Measurements from ENCODE around the gene TRIM33. TPM values are rescaled to one million over a fixed set of nuclear protein-coding genes. Genes with fewer than 3 reads are reported as not detected.

The TRIM33 gene
- total RNA-seq, 1 experiment from 2014 or later: 28.7 TPM

- H3K9me3 Mint-ChIP-seq (ENCODE audit: unreplicated experiment): no peaks in the 10 kb centered on the region
- no peaks in the 10 kb centered on the region for H3K36me3 Mint-ChIP-seq (ENCODE audit: insufficient read depth, unreplicated experiment)
- H3K4me3 Mint-ChIP-seq (ENCODE audit: unreplicated experiment): no peak overlapping the region
- no peak for DNase-seq
- intact Hi-C loops (cut with micrococcal nuclease; ENCODE audit: unreplicated experiment): no loop called here
- no peaks in the 10 kb centered on the region for H3K4me1 Mint-ChIP-seq (ENCODE audit: low read depth, unreplicated experiment)
- POLR2A ChIA-PET: no interaction called here
- TF ChIP-seq CTCF (IDR thresholded peaks at IDR 0.05; ENCODE audit: insufficient read depth in 1 of 2, low read depth in 1 of 2, low read length in 1 of 2, severe bottlenecking in 1 of 2, unreplicated experiment in 1 of 2): no peak
- H3K27me3 ChIP-seq (replicated peaks; ENCODE audit: control insufficient read depth, insufficient read depth, low read length): no peaks in the 10 kb centered on the region
- H3K27ac Mint-ChIP-seq (ENCODE audit: unreplicated experiment): no peak overlapping the region
- BruUV-seq (replicated peaks): no TSS peak
- H3K36me3 ChIP-seq (ENCODE audit: control insufficient read depth, insufficient read depth, low read length): no peaks in the 10 kb centered on the region
- H3K9me3 ChIP-seq: no peaks in the 10 kb centered on the region
- CTCF ChIA-PET: no interaction called here
- no peaks in the 10 kb centered on the region for H3K27me3 Mint-ChIP-seq (ENCODE audit: insufficient read depth, unreplicated experiment)
- H3K4me3 ChIP-seq (ENCODE audit: low read depth, low read length): no peak overlapping the region
- H3K4me1 ChIP-seq: no peaks in the 10 kb centered on the region
Observed at GRCh38 chr1:114353262-114353661, 157.7 kb downstream of the TRIM33 start.

- H3K4me3 ChIP-seq (ENCODE audit: low read depth, low read length): no peak overlapping the region
- H3K9me3 Mint-ChIP-seq (ENCODE audit: unreplicated experiment): no peaks in the 10 kb centered on the region
- POLR2A ChIA-PET: no interaction called here
- H3K36me3 ChIP-seq (ENCODE audit: control insufficient read depth, insufficient read depth, low read length): no peaks in the 10 kb centered on the region
- no peak for TF ChIP-seq CTCF (IDR thresholded peaks at IDR 0.05; ENCODE audit: insufficient read depth in 1 of 2, low read depth in 1 of 2, low read length in 1 of 2, severe bottlenecking in 1 of 2, unreplicated experiment in 1 of 2)
- no peaks in the 10 kb centered on the region for H3K27me3 ChIP-seq (replicated peaks; ENCODE audit: control insufficient read depth, insufficient read depth, low read length)
- BruUV-seq (replicated peaks): no TSS peak
- intact Hi-C loops (cut with micrococcal nuclease; ENCODE audit: unreplicated experiment): no loop called here
- CTCF ChIA-PET: no interaction called here
- no peak overlapping the region for H3K4me3 Mint-ChIP-seq (ENCODE audit: unreplicated experiment)
- no peaks in the 10 kb centered on the region for H3K9me3 ChIP-seq
- H3K4me1 ChIP-seq: no peaks in the 10 kb centered on the region
- DNase-seq: no peak
- H3K36me3 Mint-ChIP-seq (ENCODE audit: insufficient read depth, unreplicated experiment): no peaks in the 10 kb centered on the region
- no peaks in the 10 kb centered on the region for H3K27me3 Mint-ChIP-seq (ENCODE audit: insufficient read depth, unreplicated experiment)
- no peak overlapping the region for H3K27ac Mint-ChIP-seq (ENCODE audit: unreplicated experiment)
- no peaks in the 10 kb centered on the region for H3K4me1 Mint-ChIP-seq (ENCODE audit: low read depth, unreplicated experiment)
Observed at GRCh38 chr1:114352797-114353196, 158.2 kb downstream of the TRIM33 start.

- Mint-ChIP-seq H3K4me3 (ENCODE audit: unreplicated experiment) (no peak overlapping the region), H3K4me1 (ENCODE audit: low read depth, unreplicated experiment) (no peaks in the 10 kb centered on the region), H3K27ac (ENCODE audit: unreplicated experiment) (no peak overlapping the region), H3K9me3 (ENCODE audit: unreplicated experiment) (no peaks in the 10 kb centered on the region), H3K36me3 (ENCODE audit: insufficient read depth, unreplicated experiment) (no peaks in the 10 kb centered on the region), H3K27me3 (ENCODE audit: insufficient read depth, unreplicated experiment) (no peaks in the 10 kb centered on the region)
- no peak for TF ChIP-seq CTCF (IDR thresholded peaks at IDR 0.05; ENCODE audit: insufficient read depth in 1 of 2, low read depth in 1 of 2, low read length in 1 of 2, severe bottlenecking in 1 of 2, unreplicated experiment in 1 of 2)
- no peaks in the 10 kb centered on the region for H3K36me3 ChIP-seq (ENCODE audit: control insufficient read depth, insufficient read depth, low read length)
- H3K27me3 ChIP-seq (replicated peaks; ENCODE audit: control insufficient read depth, insufficient read depth, low read length): no peaks in the 10 kb centered on the region
- BruUV-seq (replicated peaks): no TSS peak
- no peaks in the 10 kb centered on the region for H3K9me3 ChIP-seq
- intact Hi-C loops (cut with micrococcal nuclease; ENCODE audit: unreplicated experiment): no loop called here
- H3K4me3 ChIP-seq (ENCODE audit: low read depth, low read length): no peak overlapping the region
- CTCF ChIA-PET: no interaction called here
- no peak for DNase-seq
- H3K4me1 ChIP-seq: no peaks in the 10 kb centered on the region
- POLR2A ChIA-PET: no interaction called here
Observed at GRCh38 chr1:114350731-114351445, 160.1 kb downstream of the TRIM33 start.
